NCI-H2227 treated with DMSO at 0.1 percent for 48 hours (cell line): Measurements from ENCODE around the gene WNT16.

ENCODE experiments used
- DNase-seq: peaks from one replicate; lab custom pipeline; 2025; lab: John Stamatoyannopoulos, UW

WNT16 gene

GRCh38 chr7:121344093-121344492 lies 15.3 kb downstream of the WNT16 start:
- DNase-seq, result no peak

DNA sequence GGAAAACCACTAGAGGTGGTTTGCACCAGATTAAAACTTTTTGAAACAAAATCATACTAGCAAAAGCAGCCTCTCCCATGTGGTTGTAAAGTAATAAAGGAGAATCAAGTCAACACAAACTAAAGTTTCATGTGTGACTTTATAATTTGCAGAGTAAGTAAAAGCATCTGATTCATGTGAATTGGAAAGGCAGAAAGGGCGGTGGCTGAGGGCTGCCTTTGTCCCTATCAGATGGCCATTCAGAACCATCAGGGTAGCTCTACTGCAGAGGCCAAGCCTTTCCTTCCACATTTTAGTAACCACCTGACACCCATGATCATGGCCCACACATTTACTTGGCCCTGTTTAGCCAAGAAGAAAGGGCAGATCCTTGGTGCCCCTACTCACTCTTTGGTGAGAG lies 15.7 kb downstream of the WNT16 start:
- DNase-seq, result no peak

DNA sequence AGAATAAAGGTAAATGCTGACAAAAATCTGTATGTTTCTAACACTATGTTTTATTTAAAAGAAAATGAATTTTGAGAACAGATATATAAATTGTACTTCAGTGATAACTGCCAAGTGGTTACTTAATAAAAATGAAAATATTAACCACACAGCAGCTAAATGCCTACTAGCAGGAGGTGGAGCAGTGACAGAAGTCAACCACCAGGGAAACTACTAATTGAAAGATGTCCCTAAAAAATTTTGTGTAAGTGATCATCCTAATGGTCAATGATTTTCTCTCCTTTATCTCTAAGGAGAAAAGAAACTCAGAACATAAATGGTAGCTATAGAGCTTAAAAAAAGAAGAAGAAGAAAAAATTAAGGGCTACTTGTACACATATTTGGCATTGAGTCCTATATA lies 22.9 kb downstream of the WNT16 start:
- no peak for DNase-seq

- no peak for DNase-seq
These were observed 23.5 kb downstream of the WNT16 start for GRCh38 chr7:121352323-121352722.

DNA sequence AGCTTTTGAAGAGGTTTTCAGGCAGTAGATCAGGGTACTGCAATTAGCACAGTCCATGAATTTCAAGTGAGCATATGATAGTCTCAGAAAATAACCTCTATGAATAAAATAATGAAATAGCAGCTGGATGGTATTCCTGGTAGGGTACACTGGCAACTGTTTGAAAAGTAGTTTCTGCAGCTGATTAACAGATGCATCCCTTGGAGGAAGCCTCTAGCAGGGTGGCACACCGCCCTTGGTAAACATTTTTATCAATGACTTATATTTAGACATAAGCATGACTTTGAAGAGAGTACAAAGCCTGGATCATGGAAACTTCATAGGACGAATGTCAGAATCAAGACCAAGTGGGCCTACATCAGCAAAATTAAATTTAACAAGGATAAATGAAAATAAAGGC lies 26.8 kb downstream of the WNT16 start:
- DNase-seq, result no peak

DNA sequence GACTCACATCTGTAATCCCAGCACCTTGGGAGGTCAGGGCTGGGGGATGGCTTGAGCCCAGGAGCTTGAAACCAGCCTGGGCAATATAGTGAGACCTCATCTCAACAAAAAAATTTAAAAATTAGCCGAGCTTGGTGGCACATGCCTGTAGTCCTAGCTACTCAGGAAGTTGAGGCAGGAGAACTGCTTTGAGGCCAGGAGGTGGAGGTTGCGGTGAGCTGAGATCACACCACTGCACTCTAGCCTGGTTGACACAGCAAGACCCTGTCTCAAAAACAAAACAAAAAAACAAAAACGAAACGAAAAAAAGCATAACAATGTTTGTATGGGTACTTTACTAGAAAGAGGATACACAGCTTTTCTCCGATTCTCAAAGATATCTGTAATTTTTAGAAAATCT lies 31.8 kb downstream of the WNT16 start:
- DNase-seq, result no peak

DNA sequence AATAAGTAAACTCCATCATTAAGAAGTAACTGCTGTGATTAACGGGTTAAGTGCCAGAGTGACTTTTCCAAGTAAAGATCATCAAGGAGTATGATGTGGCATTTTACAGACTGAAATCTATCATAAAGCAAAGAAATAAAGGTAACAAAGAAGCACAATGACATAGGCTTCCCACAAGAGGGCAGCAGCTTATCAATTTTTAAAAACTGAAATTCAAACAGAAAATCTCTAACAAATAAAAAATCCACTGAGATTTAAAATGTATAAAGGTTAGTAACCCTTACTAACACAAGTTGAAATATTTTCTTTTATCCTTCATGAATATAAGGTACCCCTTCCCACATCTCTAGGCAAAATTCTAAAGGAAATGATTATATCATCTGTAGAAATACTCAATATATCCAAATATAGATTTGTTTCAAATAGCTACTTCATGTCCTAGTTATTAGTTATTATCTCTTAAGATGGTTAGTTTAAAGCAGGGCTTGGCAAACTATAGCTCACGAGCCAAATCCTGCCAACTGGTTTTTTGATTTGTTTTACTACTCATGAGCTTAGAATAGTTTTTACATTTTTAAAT lies 38.1 kb downstream of the WNT16 start:
- DNase-seq, result peak; percentile 52

DNA sequence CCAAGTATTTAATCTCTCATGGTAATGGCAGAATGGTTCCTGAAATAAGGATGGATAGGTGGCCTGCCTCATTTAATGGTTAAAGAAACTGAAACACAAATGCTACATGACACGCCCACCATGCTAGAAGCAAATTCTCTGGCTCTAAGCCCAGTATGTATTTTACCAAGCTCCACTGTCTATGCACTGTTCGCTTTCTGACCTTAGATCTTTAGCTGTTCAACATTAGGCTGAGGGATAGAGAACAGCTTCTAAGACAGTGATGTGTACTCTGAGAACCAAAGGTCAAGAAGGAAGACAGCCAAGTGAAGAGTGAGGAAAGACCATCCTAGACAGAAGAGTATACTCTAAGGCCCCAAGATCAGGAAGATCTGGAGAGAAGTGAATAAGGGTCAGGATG lies 40.7 kb downstream of the WNT16 start:
- DNase-seq, result peak; percentile 83

GRCh38 chr7:121371367-121371766 lies 42.6 kb downstream of the WNT16 start:
- DNase-seq, result no peak

GRCh38 chr7:121371883-121372282 lies 43.1 kb downstream of the WNT16 start:
- DNase-seq, result no peak

GRCh38 chr7:121372376-121373010 lies 43.7 kb downstream of the WNT16 start:
- DNase-seq, result no peak

DNA sequence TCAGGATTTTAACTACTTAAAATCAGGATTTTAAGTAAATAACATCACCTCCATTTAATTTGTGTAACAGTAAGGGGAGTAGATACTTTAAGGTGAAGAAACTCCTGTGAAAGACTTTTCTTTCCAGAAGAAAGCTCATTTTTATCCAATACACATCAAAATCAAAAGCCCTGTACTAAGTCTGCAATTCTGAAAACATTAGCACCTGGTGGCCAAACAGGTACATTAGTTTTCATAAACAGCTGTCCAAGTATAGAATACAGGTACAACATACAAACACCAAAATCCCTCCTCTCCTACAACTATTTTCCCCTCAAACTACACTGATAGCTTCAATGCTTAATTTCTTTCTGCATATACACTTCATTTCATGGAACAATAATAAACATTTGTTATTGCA lies 44.4 kb downstream of the WNT16 start:
- no peak for DNase-seq

DNA sequence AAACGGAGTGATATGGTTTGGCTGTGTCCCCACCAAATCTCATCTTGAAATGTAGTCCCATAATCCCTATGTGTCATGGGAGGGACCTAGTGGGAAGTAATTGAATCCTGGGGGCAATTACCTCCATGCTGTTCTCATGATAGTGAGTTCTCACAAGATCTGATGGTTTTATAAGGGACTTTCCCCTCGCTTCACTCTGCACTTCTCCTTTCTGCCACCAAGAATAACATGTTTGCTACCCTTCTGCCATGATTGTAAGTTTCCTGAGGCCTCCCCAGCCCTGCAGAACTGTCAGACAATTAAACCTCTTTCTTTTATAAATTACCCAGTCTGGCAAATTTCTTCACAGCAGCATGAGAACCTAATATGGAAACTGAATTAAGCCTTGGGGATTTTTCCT lies 48.2 kb downstream of the WNT16 start:
- DNase-seq, result no peak

DNA sequence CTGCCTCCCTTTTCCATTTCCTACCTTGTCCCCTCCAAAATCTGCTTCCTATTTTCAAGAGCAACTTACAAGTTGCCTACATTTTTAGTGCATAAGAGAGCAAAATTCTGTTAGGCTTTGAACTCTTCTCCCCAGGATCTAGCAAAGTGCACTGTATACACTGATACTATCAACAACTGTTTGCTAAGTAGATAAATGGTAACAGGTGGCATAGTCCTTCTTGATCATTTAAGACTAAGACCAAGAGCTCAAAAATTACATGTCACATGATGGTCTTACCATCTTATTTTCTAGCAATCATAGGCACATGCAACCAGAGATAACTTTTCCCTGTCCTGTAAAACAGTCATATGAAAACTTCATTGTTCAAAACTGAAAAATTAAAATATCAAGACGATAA lies 51.1 kb downstream of the WNT16 start:
- no peak for DNase-seq

GRCh38 chr7:121382473-121382872 lies 53.7 kb downstream of the WNT16 start:
- no peak for DNase-seq

GRCh38 chr7:121383235-121383910 lies 54.6 kb downstream of the WNT16 start:
- DNase-seq, result no peak

- no peak for DNase-seq
These were observed 55.5 kb downstream of the WNT16 start for GRCh38 chr7:121384265-121384664.

GRCh38 chr7:121385056-121385799 lies 56.4 kb downstream of the WNT16 start:
- DNase-seq, result no peak

DNA sequence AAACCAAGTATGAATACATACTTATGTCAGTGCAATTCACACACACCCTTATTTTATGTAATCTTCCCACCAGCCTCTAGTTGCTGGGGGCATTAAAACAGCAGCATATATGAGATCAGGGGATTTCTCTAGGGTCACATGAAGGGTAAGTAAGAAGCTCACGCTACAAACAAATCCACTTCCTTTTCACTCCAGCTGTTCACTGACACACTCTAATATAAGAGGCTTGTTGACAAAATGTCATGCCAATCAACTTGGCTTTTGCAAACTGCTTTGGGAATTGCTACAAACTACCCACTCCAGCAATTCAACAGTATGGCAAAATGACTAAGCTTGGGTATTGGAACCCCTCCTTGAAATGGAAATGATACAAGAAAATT lies 57.0 kb downstream of the WNT16 start:
- DNase-seq, result peak; percentile 32

GRCh38 chr7:121388950-121389349 lies 60.1 kb downstream of the WNT16 start:
- DNase-seq, result no peak

GRCh38 chr7:121390109-121390508 lies 61.3 kb downstream of the WNT16 start:
- no peak for DNase-seq

DNA sequence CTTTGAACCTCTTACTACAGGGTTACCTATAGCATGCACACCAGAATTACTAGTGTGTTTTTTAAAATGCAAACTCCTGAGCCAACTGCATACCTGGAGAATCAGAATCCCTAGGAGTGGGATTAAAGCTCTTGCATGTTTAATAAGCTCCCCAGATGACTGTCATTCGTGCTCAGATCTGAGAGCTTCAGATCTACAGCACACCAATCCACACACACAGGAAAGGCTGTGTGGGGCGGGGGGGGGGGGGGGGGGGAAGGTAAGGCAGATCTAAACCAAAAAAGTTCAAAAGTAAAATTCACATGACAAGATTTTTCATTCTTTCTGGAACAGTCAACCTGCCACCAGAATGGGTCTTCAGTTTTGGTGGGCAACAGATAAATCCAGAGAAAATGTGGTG lies 61.8 kb downstream of the WNT16 start:
- no peak for DNase-seq
